ENCODE results near the gene SGMS1.

Gene SGMS1

DNA sequence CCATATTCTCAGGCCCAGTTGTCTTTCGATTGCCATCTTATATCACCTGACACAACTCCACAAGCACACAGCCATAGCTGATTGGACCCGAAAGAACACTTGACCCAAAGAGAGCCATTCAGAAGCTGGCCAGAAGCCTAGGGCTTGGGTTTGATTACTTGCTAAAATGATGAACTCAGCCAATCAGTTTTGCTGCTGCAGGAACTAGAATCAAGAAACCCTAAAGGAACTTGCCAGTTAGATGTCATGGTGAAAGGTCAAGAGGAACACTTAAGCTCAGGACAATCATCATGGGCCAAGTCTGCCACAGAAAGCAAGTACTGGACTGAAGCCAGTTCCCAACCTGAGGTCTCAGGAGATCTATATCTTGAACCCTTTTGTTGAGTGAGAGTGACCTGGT, 150.0 kb downstream of the SGMS1 start:
- TF ChIP-seq, protein P1, sequence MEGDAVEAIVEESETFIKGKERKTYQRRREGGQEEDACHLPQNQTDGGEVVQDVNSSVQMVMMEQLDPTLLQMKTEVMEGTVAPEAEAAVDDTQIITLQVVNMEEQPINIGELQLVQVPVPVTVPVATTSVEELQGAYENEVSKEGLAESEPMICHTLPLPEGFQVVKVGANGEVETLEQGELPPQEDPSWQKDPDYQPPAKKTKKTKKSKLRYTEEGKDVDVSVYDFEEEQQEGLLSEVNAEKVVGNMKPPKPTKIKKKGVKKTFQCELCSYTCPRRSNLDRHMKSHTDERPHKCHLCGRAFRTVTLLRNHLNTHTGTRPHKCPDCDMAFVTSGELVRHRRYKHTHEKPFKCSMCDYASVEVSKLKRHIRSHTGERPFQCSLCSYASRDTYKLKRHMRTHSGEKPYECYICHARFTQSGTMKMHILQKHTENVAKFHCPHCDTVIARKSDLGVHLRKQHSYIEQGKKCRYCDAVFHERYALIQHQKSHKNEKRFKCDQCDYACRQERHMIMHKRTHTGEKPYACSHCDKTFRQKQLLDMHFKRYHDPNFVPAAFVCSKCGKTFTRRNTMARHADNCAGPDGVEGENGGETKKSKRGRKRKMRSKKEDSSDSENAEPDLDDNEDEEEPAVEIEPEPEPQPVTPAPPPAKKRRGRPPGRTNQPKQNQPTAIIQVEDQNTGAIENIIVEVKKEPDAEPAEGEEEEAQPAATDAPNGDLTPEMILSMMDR (IDR thresholded peaks at IDR 0.05; ENCODE audit: low read depth, low read length, missing control alignments) = no peak
- DNase-seq (ENCODE audit: low read depth) = no peak
- H3K4me3 ChIP-seq (ENCODE audit: low read depth, low read length) = no peak overlapping the region

DNA sequence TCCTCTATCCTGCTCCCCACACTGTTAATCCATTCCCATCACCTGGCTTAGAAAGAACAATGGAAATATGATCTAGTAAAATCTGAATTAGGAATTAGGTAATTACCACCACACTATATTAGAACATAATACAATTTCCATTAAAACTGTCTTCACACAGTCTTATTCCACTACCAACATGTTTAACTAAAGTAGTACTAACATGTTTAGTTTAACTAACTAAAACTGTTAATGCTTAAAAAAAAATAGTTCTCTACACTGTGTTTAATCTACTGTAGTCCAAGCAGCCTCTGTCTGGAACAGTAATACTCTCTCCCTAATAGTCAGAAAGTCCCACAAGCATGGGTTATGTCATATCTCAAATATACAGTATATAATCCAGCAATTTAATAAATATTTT, 150.8 kb downstream of the SGMS1 start:
- no peak for DNase-seq (ENCODE audit: low read depth)
- H3K4me3 ChIP-seq (ENCODE audit: low read depth, low read length) = no peak overlapping the region
- TF ChIP-seq, protein P1 (IDR thresholded peaks at IDR 0.05; ENCODE audit: low read depth, low read length, missing control alignments) = no peak

DNA sequence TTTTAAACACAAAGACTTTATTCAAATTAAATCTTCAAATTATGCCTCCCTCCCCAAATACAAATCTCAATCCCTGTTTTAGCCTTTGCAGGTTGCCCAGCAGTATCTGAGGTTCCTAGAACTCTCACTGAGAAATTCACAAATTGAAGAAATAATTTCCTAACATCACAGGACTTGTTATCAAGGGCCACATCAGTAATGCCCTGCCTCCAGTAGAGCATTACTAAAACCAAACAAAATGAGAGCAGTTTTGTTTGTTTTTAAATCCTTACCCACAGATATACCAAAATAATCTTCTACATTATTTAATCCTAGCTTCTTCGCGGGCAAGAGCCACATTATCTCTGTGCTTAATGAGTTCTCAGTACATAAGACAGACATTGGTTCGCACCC, 152.2 kb downstream of the SGMS1 start:
- DNase-seq (ENCODE audit: low read depth) = no peak
- TF ChIP-seq, protein P1 (IDR thresholded peaks at IDR 0.05; ENCODE audit: low read depth, low read length, missing control alignments) = no peak
- no peak overlapping the region for H3K4me3 ChIP-seq (ENCODE audit: low read depth, low read length)

DNA sequence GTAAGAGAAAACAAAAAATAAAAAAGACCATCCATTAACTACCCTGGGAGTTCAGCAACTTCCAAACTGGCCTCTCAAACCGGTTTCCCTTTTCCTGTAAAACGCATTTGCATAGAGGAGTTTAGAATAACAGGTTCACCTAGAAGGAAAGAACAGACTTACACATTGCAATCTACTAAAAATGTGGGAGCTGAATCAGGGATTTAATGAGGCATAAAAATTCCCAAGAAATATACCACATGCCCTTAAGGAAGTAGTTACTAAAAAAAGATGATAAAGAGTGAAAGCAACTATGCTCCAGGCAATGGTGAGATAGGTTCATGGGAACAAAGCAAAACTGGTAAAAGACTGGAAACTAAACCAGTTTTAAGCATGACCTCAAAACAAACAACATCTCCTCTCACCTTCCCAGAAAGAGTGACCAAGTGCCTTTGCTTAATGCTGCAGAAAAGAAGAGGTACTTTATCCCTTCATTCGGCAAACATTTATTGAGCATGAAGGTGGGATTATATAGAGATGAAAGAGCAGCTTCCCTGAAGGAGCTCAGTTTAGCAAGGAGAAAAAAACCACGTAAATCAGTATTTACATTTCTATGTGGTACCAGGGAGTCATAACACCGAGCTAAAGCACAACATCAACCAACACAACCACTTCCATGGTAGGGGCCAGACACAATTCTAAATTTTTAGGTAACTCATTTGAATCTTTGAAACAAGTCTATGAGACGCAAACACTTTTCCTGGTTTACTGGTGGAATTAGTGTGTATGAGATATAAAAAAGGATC, 152.8 kb downstream of the SGMS1 start:
- no peak for DNase-seq (ENCODE audit: low read depth)
- TF ChIP-seq, protein P1 (IDR thresholded peaks at IDR 0.05; ENCODE audit: low read depth, low read length, missing control alignments) = no peak
- H3K4me3 ChIP-seq (ENCODE audit: low read depth, low read length) = no peak overlapping the region

DNA sequence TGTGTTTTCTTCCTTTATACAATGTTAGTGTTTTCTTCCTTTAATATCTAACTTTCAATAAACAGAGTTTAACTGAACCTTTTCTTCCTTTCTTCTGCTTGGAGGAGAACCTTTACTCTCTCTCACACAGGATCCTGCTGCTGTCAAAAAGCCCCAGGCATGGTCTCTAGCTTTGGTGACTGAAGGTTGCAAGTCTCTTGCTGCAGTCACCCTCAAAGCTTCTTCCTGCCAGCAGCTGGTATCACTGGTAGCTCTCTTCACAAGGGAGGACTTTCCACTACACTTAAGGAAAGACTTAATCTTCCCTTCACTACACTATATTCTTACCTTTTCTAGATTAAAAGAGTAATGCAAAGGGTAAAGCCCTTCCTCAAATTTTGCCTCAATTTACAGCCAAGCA, 153.4 kb downstream of the SGMS1 start:
- TF ChIP-seq, protein P1 (IDR thresholded peaks at IDR 0.05; ENCODE audit: low read depth, low read length, missing control alignments) = no peak
- H3K4me3 ChIP-seq (ENCODE audit: low read depth, low read length) = no peak overlapping the region
- peak; percentile 31 for DNase-seq (ENCODE audit: low read depth)

DNA sequence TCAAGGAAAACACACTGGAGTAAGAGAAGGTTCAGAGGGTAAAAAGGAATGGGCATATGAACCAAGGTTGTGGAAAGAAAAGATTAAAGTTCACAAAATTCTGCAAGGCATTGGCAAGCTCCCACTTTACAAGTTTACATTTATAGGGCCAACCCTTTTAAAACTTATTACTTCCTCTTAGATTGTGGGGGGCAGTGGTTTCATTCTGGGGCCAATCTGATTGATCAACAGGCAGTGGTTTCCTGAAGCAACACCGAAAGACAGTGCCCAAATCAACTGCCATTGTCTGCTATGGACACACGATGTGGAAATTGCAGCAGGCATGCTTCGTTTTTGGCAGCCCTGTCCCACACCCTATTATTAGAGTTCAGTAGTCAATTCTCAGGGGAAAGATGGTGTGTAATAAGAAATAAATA, 154.0 kb downstream of the SGMS1 start:
- H3K4me3 ChIP-seq (ENCODE audit: low read depth, low read length) = no peak overlapping the region
- TF ChIP-seq, protein P1 (IDR thresholded peaks at IDR 0.05; ENCODE audit: low read depth, low read length, missing control alignments) = no peak
- DNase-seq (ENCODE audit: low read depth) = no peak

DNA sequence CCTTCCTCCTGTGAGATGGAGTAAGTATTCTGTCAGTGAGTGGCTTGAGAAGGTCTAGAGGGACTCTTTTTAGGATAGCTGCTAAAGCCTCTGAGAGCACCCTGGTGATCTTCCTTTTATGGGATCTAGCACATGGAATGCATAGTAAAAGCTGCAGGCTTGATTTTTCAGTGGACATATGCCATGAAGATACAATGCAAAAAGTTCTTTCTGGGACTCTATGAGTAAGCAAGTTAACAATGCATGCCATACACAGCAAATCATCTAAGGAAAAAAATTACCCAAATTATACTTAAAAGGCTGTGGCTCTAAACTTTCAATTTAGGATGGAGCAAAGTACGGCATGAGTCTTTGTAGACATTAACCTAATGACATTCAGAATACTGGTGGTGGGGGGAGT, 154.5 kb downstream of the SGMS1 start:
- DNase-seq (ENCODE audit: low read depth) = no peak
- TF ChIP-seq, protein P1 (IDR thresholded peaks at IDR 0.05; ENCODE audit: low read depth, low read length, missing control alignments) = no peak
- no peak overlapping the region for H3K4me3 ChIP-seq (ENCODE audit: low read depth, low read length)
